Limb (tissue), 2 donors: ENCODE results near the gene MMP24.

Experiments used
- DNase-seq, 2 donors: peaks; one replicate each; pipeline ENCODE4 v3.0.0-alpha.2; 2016; ENCODE audit errors: extremely low spot score in 2 of 2

The MMP24 gene

GRCh38 chr20:35292504-35293285 lies 66.2 kb downstream of the MMP24 start:
- DNase-seq = no peak

- DNase-seq = no peak
Measured at GRCh38 chr20:35293303-35294292, 67.1 kb downstream of the MMP24 start.

GRCh38 chr20:35294293-35294685 lies 67.8 kb downstream of the MMP24 start:
- no peak for DNase-seq

GRCh38 chr20:35295058-35295457 lies 68.6 kb downstream of the MMP24 start:
- DNase-seq = no peak

- DNase-seq = no peak
Measured at GRCh38 chr20:35295674-35296073, 69.2 kb downstream of the MMP24 start.

- DNase-seq = no peak
Measured at GRCh38 chr20:35296101-35296554, 69.6 kb downstream of the MMP24 start.

- DNase-seq = no peak
Measured at GRCh38 chr20:35297155-35297554, 70.7 kb downstream of the MMP24 start.

- DNase-seq = no peak
Measured at GRCh38 chr20:35297740-35298139, 71.2 kb downstream of the MMP24 start.

GRCh38 chr20:35298264-35298663 lies 71.8 kb downstream of the MMP24 start:
- DNase-seq = no peak

- no peak for DNase-seq
Measured at GRCh38 chr20:35299780-35300179, 73.3 kb downstream of the MMP24 start.

- no peak for DNase-seq
Measured at GRCh38 chr20:35300469-35301262, 74.2 kb downstream of the MMP24 start.

- DNase-seq = no peak
Measured at GRCh38 chr20:35301426-35301825, 74.9 kb downstream of the MMP24 start.

GRCh38 chr20:35302421-35303335 lies 76.2 kb downstream of the MMP24 start:
- DNase-seq = no peak

- no peak for DNase-seq
Measured at GRCh38 chr20:35303382-35303734, 76.9 kb downstream of the MMP24 start.

GRCh38 chr20:35303735-35304491 lies 77.4 kb downstream of the MMP24 start:
- peak; percentile 77 to 84 for DNase-seq

- no peak for DNase-seq
Measured at GRCh38 chr20:35304956-35305355, 78.5 kb downstream of the MMP24 start.

- no peak for DNase-seq
Measured at GRCh38 chr20:35305682-35306556, 79.4 kb downstream of the MMP24 start.

- no peak for DNase-seq
Measured at GRCh38 chr20:35306931-35307517, 80.5 kb downstream of the MMP24 start.
